Neural cell (in vitro differentiated cells): ENCODE data around the gene SERPINI1.

ENCODE experiments used
- CTCF ChIP-seq: fragments of 450-650 bp; IDR thresholded peaks from 2 replicates; pipeline ENCODE4 v1.5.1; 2014; ENCODE audit warnings: antibody characterized with exemption, mild to moderate bottlenecking, moderate library complexity; ENCODE audit not compliant: poor library complexity, severe bottlenecking
- EP300 ChIP-seq: fragments of 450-650 bp; conservative IDR thresholded peaks from 2 replicates; pipeline ENCODE4 v1.6.1; 2014; ENCODE audit warnings: antibody characterized with exemption, mild to moderate bottlenecking, moderate library complexity; ENCODE audit not compliant: poor library complexity, severe bottlenecking
- EZH2 ChIP-seq: fragments of 200-600, 300-800 bp; shearing (Covaris generic), sonication (generic); IDR thresholded peaks from 2 replicates; pipeline ENCODE4 v1.6.1; 2014; ENCODE audit warnings: antibody characterized with exemption, low read length, borderline replicate concordance, mild to moderate bottlenecking; ENCODE audit not compliant: insufficient read depth, poor library complexity, severe bottlenecking
- POLR2AphosphoS5 ChIP-seq: IDR thresholded peaks from 2 replicates; pipeline ENCODE4 v1.6.1; 2012
- RAD21 ChIP-seq: fragments of 450-650 bp; conservative IDR thresholded peaks from 2 replicates; pipeline ENCODE4 v1.6.1; 2014; ENCODE audit warnings: antibody characterized with exemption, mild to moderate bottlenecking, moderate library complexity
- REST ChIP-seq: IDR thresholded peaks from 2 replicates; pipeline ENCODE4 v1.6.1; 2012; ENCODE audit warnings: borderline replicate concordance

- TF ChIP-seq POLR2AphosphoS5 (no peak), CTCF (no peak), RAD21 (no peak), EP300 (no peak), REST (no peak), EZH2 (no peak)
Measured at GRCh38 chr3:167731393-167731792, 4.1 kb upstream of the SERPINI1 start.
